Stimulated activated CD4-positive, alpha-beta T cell treated with anti-CD3 and anti-CD28 coated beads, Interleukin-4, amount 100 ng/mL, for 1 hour (primary cell): ENCODE measurements around the gene PLA2G2D.

Experiments used
- DNase-seq: peaks from one replicate; pipeline ENCODE4 v3.0.0-alpha.2; 2020

Gene PLA2G2D

GRCh38 chr1:20119347-20119746, at the start of gene PLA2G2D:
Gene PLA2G2D, minus strand, starts transcription at chr1:20119536. Its CDS starts 38 bp downstream, at chr1:20119498.
- DNase-seq: no peak

- DNase-seq: no peak
Measured at GRCh38 chr1:20168564-20169491, 49.5 kb upstream of the PLA2G2D start.

GRCh38 chr1:20167126-20167525, 47.8 kb upstream of the PLA2G2D start:
- no peak for DNase-seq

- no peak for DNase-seq
Measured at GRCh38 chr1:20166051-20166450, 46.7 kb upstream of the PLA2G2D start.

- no peak for DNase-seq
Measured at GRCh38 chr1:20165522-20165951, 46.2 kb upstream of the PLA2G2D start.

- no peak for DNase-seq
Measured at GRCh38 chr1:20164694-20165202, 45.4 kb upstream of the PLA2G2D start.

DNA sequence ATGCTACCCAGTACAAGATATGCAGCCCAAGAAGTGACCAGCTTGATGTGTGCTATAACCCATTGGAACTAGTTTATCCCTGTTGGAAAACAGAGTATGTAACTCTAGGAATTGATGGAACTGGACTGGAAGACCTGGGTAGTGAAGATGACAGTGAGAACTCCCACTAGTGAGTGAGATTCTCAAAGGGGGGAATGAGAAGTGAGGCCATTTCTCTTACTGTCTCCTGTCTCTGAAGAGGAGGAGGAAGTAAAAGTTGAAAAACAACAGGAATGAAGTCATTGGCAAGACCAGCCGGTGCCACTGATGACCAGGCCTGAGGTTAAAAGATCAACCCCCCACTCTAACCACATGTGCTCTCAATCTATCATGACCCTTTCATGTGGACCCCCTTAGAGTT, 40.7 kb upstream of the PLA2G2D start:
- no peak for DNase-seq

DNA sequence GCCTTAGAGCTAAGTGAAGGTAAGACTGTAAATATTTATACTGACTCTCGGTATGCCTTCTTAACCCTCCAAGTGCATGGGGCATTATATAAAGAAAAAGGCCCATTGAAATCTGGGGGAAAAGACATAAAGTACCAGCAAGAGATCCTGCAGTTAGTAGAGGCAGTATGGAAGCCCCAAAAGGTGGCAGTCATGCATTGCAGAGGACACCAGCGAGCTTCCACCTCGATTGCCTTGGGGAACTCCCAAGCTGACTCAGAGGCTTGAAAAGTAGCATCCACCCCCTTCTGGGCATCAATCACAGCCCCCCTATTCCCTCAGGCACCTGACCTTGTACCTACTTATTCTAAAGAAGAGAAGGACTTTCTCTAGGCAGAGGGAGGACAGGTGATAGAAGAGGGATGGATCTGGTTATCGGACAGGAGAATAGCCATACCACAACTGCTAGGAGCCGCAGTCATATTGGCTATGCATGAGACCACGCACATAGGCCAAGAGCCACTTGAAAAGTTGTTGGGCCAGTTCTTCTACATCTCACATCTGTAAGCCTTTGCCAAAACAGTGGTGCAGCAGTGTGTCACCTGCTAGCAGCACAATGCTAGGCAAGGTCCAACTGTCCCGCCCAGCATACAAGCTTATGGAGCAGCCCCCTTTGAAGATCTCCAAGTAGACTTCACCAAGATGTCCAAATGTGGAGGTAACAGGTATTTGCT, 39.2 kb upstream of the PLA2G2D start:
- no peak for DNase-seq

DNA sequence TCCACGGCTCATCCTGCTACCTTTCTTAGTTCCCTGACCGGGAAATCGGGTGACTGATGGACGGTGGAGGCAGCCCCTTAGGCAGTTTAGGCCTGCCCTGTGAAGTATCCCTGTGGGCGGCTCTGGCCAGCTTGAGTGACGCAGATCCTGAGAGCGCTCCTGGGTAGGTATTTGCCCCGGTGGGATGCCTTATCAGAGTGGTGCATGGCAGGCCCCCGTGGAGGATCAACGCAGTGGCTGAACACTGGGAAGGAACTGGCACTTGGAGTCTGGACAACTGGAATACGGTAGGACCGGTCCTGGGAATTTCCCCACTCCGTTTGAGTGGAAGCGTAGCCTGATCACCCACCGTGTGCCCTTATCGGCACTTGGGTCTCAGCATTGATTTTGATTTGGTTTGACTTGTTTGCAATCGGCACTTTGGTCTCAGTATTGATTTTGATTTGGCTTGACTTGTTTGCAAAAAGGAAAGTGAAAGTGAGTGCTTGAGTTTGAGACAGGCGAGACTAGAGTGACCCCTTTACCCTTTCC, 35.0 kb upstream of the PLA2G2D start:
- DNase-seq: no peak

- DNase-seq: no peak
Measured at GRCh38 chr1:20153000-20153418, 33.7 kb upstream of the PLA2G2D start.

DNA sequence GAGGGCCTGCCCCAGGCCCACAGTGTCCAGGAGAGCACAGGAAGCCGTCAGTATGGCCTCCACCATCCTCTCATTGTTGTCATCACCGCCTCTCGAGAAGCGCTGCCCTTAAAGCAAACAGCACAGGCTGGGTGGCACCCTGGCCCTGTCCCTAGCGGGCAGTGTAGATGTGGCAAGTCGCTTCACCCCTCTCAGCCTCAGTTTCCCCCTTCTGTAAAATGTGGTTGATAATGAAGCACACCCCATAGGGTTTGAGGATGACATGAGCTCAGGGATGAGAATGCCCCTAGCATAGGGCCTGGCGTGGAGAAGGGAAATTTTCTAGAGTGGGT, 33.2 kb upstream of the PLA2G2D start:
- no peak for DNase-seq

DNA sequence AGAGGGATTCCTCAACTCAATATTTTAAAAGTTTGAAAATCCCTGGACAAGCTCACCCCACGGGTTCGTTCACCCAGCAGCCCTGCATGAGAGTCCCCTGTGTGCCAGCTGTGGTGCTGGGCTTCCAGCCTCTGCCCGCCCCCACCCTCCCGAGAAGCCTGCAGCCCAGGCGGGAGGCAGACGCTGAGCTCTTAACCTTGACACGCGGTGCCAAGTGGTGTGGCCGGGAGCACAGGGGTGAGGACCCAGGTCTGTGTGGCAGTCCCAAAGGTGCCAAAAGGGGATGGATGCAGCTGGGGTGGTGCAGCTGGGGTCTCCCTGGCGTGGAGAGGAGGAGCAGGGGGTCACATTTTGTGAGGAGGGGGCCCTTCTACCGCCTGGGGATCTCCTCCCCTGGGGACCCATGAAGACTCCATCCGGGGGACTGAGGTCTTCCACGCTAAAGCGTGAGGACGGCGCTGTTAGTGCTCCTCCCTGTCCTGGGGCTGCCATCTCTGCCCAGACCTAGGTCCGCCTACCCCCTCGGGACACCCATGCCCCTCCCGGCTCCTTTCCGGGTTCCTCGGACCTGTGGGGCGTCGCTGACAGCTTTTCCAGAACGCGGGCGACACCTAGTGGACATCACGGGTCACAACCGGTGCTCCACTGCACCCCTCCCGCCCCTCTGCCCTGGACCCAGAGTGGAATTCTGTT, 32.7 kb upstream of the PLA2G2D start:
- peak; percentile 77 for DNase-seq

DNA sequence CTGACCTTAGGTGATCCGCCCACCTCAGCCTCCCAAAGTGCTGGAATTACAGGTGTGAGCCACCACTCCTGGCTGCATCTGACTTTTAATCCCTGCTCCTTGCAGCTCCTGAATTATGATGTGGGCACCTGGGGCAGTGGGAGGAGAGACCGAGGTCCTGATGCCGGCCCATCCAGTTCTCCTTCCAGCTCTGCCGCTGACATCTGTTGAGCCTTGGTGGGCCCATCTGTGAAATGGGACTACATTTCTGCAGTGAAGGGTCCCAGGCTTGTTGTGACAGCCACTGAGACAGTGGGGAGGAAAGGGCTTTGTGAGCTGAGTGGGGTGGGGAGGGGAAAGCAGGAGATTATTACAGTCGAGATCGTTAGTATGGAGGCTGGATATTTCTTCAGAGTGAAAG, 31.6 kb upstream of the PLA2G2D start:
- no peak for DNase-seq

DNA sequence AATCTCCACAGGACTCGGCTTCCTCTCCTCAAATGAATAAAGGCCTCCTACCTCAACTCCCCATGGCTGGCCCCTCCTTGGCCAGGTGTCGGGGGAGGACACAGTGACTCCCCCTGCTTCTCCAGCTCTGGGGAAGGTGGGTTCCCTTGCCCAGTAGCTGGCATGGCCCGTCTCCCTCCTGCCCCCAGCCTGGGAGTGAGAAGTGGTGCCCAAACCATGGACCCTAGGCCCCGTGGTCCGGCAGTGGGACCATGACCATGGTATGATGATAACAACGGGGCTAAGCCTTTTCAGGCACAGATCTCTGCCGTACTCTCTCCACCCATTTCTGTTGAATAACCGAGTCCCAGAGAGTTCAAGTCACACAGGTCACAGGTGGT, 31.0 kb upstream of the PLA2G2D start:
- DNase-seq: no peak

DNA sequence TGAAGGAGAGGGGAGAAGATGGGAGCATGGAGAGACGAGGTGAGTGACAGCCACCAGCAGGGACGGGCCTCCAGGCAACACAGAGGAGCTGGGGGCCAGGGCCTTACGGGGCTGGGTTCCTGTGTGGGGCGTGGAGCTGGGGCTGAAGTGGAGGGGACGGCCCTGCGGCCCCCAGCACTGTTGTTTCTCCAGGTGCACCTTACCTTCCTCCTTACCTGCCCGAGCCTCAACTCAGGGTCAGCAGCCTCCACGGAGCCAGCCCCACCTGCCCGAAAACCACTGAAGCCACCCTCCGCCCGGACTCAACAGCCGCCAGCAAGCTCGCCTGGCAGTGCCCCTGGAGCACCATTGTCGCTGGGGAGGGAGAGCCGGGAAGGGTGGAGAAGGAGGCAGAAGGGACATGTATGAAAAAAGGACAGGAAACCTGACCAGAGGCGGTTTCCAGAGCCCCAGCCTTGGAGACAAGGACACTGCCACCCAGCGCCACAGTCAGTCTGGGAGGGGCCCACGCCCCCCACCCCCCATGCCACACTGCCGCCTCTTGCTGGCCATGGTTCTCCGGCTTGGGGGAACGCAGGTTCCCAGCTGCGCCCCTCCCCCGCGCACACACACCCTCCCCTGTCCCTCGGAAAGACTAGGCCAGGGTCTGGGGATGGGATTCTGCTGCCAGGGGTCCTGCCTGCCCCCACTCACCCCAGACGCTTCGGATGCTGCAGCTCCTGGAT, 30.4 kb upstream of the PLA2G2D start:
- no peak for DNase-seq

- no peak for DNase-seq
Measured at GRCh38 chr1:20148571-20149500, 29.5 kb upstream of the PLA2G2D start.

GRCh38 chr1:20147846-20148570, 28.7 kb upstream of the PLA2G2D start:
- DNase-seq: no peak

GRCh38 chr1:20143734-20144565, 24.6 kb upstream of the PLA2G2D start:
- DNase-seq: no peak

- DNase-seq: no peak
Measured at GRCh38 chr1:20143318-20143717, 24.0 kb upstream of the PLA2G2D start.
